GM12878 (cell line): Measurements from ENCODE around the gene NOTCH3. TPM values are rescaled to one million over a fixed set of nuclear protein-coding genes. Genes with fewer than 3 reads are reported as not detected.

ENCODE experiments used
- ATAC-seq: fragments of 200-7000 bp; cut with Tn5 transposase; 3 replicates; pipeline ENCODE4 v1.9.1; 2020; ENCODE audit warnings: mild to moderate bottlenecking, moderate library complexity
- BruUV-seq: library from RNA; stranded (reverse); fragments of 400-500 nt; replicated peaks from 2 replicates; lab custom pipeline; 2021; lab: Mats Ljungman, UMichigan
- CTCF ChIA-PET: fragments of 300-600 bp; sonication (Branson Sonifier 250); formaldehyde crosslinking; extraction: SDS; loops from one replicate; lab custom pipeline; 2021; ENCODE audit warnings: inconsistent platforms; lab: Yijun Ruan, JAX
- POLR2A ChIA-PET: fragments of 350-600 bp; formaldehyde crosslinking; extraction: SDS; loops from one replicate; lab custom pipeline; 2021; ENCODE audit warnings: inconsistent platforms; lab: Charles Lee
- RAD21 ChIA-PET: fragments of 300-600 bp; sonication (Branson Sonifier 250); formaldehyde crosslinking; loops from one replicate; lab custom pipeline; 2023; ENCODE audit warnings: antibody characterized with exemption; ENCODE audit not compliant: unreplicated experiment; lab: Charles Lee
- SMC1A ChIA-PET: fragments of 300-600 bp; sonication (Branson Sonifier 250); formaldehyde crosslinking; loops from one replicate; lab custom pipeline; 2023; ENCODE audit not compliant: unreplicated experiment, uncharacterized antibody; lab: Charles Lee
- DNase-seq: peaks from one replicate; pipeline ENCODE4 v3.0.0-alpha.2; 2011; ENCODE audit warnings: low read depth, low spot score
- FAIRE-seq: peaks from 3 replicates; lab custom pipeline; 2011; peaks lifted over from hg19 to GRCh38; lab: Jason Lieb, UNC
- H2AFZ ChIP-seq: 2 replicates; pipeline ENCODE4 v1.6.0; 2011; ENCODE audit warnings: low read depth, low read length, control low read depth; ENCODE audit not compliant: control insufficient read depth
- H3K27ac ChIP-seq: 2 replicates; pipeline ENCODE4 v1.5.1; 2011; ENCODE audit warnings: control low read depth; ENCODE audit not compliant: control insufficient read depth, insufficient read depth
- H3K27me3 ChIP-seq, 2 experiments: replicated peaks in 1 of 2; 2 replicates each; pipeline versions ENCODE4 v1.6.0 to v1.6.1; 2011; ENCODE audit warnings: low read length in 1 of 2; ENCODE audit not compliant: control insufficient read depth in 2 of 2, insufficient read depth in 2 of 2
- H3K36me3 ChIP-seq, 2 experiments: 2 replicates each; pipeline ENCODE4 v1.5.1; 2011; ENCODE audit warnings: low read length in 1 of 2; ENCODE audit not compliant: control insufficient read depth in 2 of 2, insufficient read depth in 2 of 2
- H3K4me1 ChIP-seq: 2 replicates; pipeline ENCODE4 v1.6.1; 2011; ENCODE audit warnings: mild to moderate bottlenecking, low read length, moderate library complexity, mixed read lengths; ENCODE audit not compliant: control insufficient read depth, insufficient read depth
- H3K4me2 ChIP-seq: 2 replicates; pipeline ENCODE4 v1.6.0; 2011; ENCODE audit warnings: control low read depth; ENCODE audit not compliant: control insufficient read depth, insufficient read depth
- H3K4me3 ChIP-seq: fragments of 200-600 bp; sonication (generic); 2 replicates; pipeline ENCODE4 v1.5.1; 2016
- H3K79me2 ChIP-seq: 2 replicates; pipeline ENCODE4 v1.6.0; 2011; ENCODE audit warnings: low read length; ENCODE audit not compliant: control insufficient read depth, insufficient read depth
- H3K9ac ChIP-seq: 2 replicates; pipeline ENCODE4 v1.8.0; 2011; ENCODE audit warnings: low read length, control low read depth, mixed read lengths; ENCODE audit not compliant: control insufficient read depth, insufficient read depth
- H3K9me3 ChIP-seq: replicated peaks from 3 replicates; pipeline ENCODE4 v1.5.1; 2011; ENCODE audit warnings: mild to moderate bottlenecking, low read length; ENCODE audit not compliant: control insufficient read depth, insufficient read depth
- H4K20me1 ChIP-seq: 2 replicates; pipeline ENCODE4 v1.6.0; 2011; ENCODE audit not compliant: control insufficient read depth, insufficient read depth
- CBFB ChIP-seq: IDR thresholded peaks from 2 replicates; pipeline ENCODE4 v1.6.1; 2016; ENCODE audit warnings: antibody characterized with exemption, low read depth
- CEBPB ChIP-seq, 2 experiments: fragments of 150-350 bp in 1 of 2; IDR thresholded peaks; 2 replicates each; pipeline ENCODE4 v1.6.1; 2012 to 2014; ENCODE audit warnings: low read depth in 2 of 2, low read length in 2 of 2, borderline replicate concordance in 1 of 2, inconsistent platforms in 1 of 2
- CREM ChIP-seq: IDR thresholded peaks from 2 replicates; pipeline ENCODE4 v1.6.1; 2014; ENCODE audit warnings: antibody characterized with exemption, low read depth
- EGR1 ChIP-seq, 2 experiments: IDR thresholded peaks; 1 replicate in 1 of 2; 2 replicates in 1 of 2; pipeline ENCODE4 v1.6.1; 2011 to 2012; ENCODE audit warnings: low read depth in 2 of 2, low read length in 2 of 2, borderline replicate concordance in 1 of 2, mild to moderate bottlenecking in 1 of 2, moderate library complexity in 1 of 2
- ETV6 ChIP-seq, 2 experiments: fragments of 450-650 bp in 1 of 2; IDR thresholded peaks in 1 of 2; conservative IDR thresholded peaks in 1 of 2; 2 replicates each; pipeline ENCODE4 v1.6.1; 2014; ENCODE audit warnings: antibody characterized with exemption in 1 of 2, borderline replicate concordance in 1 of 2, low read depth in 1 of 2, mild to moderate bottlenecking in 1 of 2, moderate library complexity in 1 of 2
- HDGF ChIP-seq: fragments of 450-650 bp; IDR thresholded peaks from 2 replicates; pipeline ENCODE4 v1.6.1; 2016; ENCODE audit warnings: antibody characterized with exemption
- JUNB ChIP-seq: IDR thresholded peaks from 2 replicates; pipeline ENCODE4 v1.6.1; 2016; ENCODE audit warnings: antibody characterized with exemption, mild to moderate bottlenecking
- MTA3 ChIP-seq: IDR thresholded peaks from 2 replicates; pipeline ENCODE4 v1.6.1; 2012; ENCODE audit warnings: low read length, inconsistent platforms, borderline replicate concordance
- MXI1 ChIP-seq: fragments of 150-350 bp; IDR thresholded peaks from 2 replicates; pipeline ENCODE4 v1.6.1; 2011; ENCODE audit warnings: low read depth, mild to moderate bottlenecking, inconsistent platforms, low read length, improper control_type of control experiment
- SIX5 ChIP-seq: IDR thresholded peaks from 2 replicates; pipeline ENCODE4 v1.6.1; 2011; ENCODE audit warnings: mild to moderate bottlenecking, low read depth, low read length, moderate library complexity; ENCODE audit not compliant: severe bottlenecking
- SMAD5 ChIP-seq: IDR thresholded peaks from 2 replicates; pipeline ENCODE4 v1.6.1; 2016; ENCODE audit warnings: antibody characterized with exemption, low read depth
- SMC3 ChIP-seq: IDR thresholded peaks from 2 replicates; pipeline ENCODE4 v1.6.1; 2011; ENCODE audit warnings: low read length, improper control_type of control experiment, borderline replicate concordance
- SP1 ChIP-seq: IDR thresholded peaks from one replicate; pipeline ENCODE4 v1.6.1; 2011; ENCODE audit warnings: low read depth, low read length
- YBX1 ChIP-seq: fragments of 450-650 bp; IDR thresholded peaks from 2 replicates; pipeline ENCODE4 v1.6.1; 2016; ENCODE audit warnings: antibody characterized with exemption
- WGBS: methylation state at CpG from one replicate; pipeline ENCODE4 v1.1.6; 2016; ENCODE audit warnings: low lambda C conversion rate; ENCODE audit not compliant: insufficient replicate concordance, insufficient coverage; ENCODE audit errors: missing lambda C conversion rate; 5-methylcytosine and 5-hydroxymethylcytosine counted together
- in situ Hi-C: fragments of 300-500 bp; cut with MboI; formaldehyde crosslinking; loops from 9 replicates; pipeline ENCODE4 v1.14.3; 2018; ENCODE audit warnings: mixed read lengths
- intact Hi-C: fragments of 100-400 bp; cut with micrococcal nuclease; formaldehyde crosslinking; loops from one replicate; pipeline ENCODE4 v1.14.2; 2022; ENCODE audit not compliant: unreplicated experiment
- polyA plus RNA-seq, 11 experiments: library from polyadenylated mRNA; depleted of rRNA in 4 of 11; unstranded in 6 of 11; stranded (reverse) in 5 of 11; fragments of >200 nt; fragmentation: Nextera tagmentation in 4 of 11; fragmentation: Illumina TruSeq in 1 of 11; extraction: Ambion mirVana in 4 of 11; extraction: Trizol in 1 of 11; gene quantifications; 1 replicate in 1 of 11; 2 replicates in 10 of 11; pipeline versions ENCODE4 v1.2.1 to v1.2.3, GENCODE V29; 2011 to 2016; ENCODE audit warnings: inconsistent platforms in 2 of 11, missing spikeins in 2 of 11, low read depth in 1 of 11
- total RNA-seq, 4 experiments: library from RNA; depleted of rRNA in 3 of 4; stranded (reverse); fragments of >200 nt in 3 of 4; fragmentation: Illumina TruSeq in 1 of 4; extraction: Trizol in 1 of 4; gene quantifications; 2 replicates each; pipeline versions ENCODE4 v1.2.1 to v1.2.3, GENCODE V29; 2013 to 2021
- TF ChIP-seq, protein P1 (sequence below): fragments of 450-650 bp; IDR thresholded peaks from 2 replicates; pipeline ENCODE4 v1.6.1; 2017; ENCODE audit warnings: low read depth, mild to moderate bottlenecking, moderate library complexity
- TF ChIP-seq, protein P2 (sequence below): IDR thresholded peaks from 2 replicates; pipeline ENCODE4 v1.6.1; 2012; ENCODE audit warnings: low read depth, low read length, improper control_type of control experiment
- TF ChIP-seq, protein P3 (sequence below): fragments of 450-650 bp; IDR thresholded peaks from 2 replicates; pipeline ENCODE4 v1.6.1; 2017; ENCODE audit warnings: mild to moderate bottlenecking

The NOTCH3 gene
- total and polyA plus RNA-seq, 10 of the 15 experiments (the other 5 are each of a cell fraction or from before 2014, with no cell fraction given): 0.01 to 0.42 (median 0.10) TPM; not detected in 5

DNA sequence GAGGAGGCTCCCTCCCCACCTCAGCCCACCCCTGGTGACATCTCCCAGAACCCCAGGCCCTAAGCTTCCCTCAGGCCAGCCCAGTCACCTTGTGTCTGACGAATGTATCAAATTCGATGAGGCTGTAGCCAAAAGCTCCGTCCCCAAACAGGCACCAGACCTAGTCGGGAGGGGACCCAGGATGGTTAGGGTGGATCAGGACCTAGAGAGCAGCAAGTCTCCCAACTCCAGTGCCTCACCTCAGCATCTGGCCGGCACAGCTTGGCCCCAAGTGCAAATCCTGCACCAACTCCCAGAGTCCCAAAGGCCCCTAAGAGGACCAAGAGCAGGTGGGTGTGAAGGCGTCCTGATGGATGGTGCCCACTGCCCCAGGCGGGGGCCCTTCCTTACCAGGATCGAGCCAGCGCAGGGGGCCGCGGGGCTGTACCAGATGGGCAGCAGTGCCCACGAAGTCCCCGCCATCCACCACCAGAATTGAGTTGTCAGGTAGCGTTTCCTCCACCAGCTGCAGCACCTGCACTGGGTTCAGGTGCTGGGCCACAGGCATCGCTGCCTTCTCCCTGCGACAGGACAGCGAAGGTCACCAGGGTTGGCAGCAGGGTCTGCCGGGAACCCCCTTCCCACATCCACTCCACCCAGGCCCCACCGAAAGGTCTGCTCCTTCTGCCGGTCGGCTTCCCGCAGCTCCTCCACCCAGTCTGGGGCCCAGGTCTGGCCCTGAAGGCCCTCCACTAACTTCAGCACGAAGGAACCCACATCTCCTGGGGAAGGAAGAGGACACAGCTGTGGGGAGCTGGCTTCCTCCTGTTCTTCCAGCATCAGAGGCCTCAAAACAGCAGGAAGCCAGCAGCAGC, 84.8 kb downstream of the NOTCH3 start:
- TF ChIP-seq CBFB: no peak
- TF ChIP-seq MTA3: no peak
- no peak for TF ChIP-seq CEBPB (IDR thresholded peaks at IDR 0.05; ENCODE audit: borderline replicate concordance in 1 of 2, low read depth in 2 of 2, low read length in 2 of 2)
- TF ChIP-seq SIX5: no peak
- TF ChIP-seq, protein P1, sequence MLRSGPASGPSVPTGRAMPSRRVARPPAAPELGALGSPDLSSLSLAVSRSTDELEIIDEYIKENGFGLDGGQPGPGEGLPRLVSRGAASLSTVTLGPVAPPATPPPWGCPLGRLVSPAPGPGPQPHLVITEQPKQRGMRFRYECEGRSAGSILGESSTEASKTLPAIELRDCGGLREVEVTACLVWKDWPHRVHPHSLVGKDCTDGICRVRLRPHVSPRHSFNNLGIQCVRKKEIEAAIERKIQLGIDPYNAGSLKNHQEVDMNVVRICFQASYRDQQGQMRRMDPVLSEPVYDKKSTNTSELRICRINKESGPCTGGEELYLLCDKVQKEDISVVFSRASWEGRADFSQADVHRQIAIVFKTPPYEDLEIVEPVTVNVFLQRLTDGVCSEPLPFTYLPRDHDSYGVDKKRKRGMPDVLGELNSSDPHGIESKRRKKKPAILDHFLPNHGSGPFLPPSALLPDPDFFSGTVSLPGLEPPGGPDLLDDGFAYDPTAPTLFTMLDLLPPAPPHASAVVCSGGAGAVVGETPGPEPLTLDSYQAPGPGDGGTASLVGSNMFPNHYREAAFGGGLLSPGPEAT: no peak
- TF ChIP-seq ETV6 (conservative IDR thresholded peaks at IDR 0.05 in 1 of 2, IDR thresholded peaks at IDR 0.05 in 1 of 2; ENCODE audit: borderline replicate concordance in 1 of 2, low read depth in 1 of 2): no peak
- no peak for TF ChIP-seq EGR1 (IDR thresholded peaks at IDR 0.05; ENCODE audit: borderline replicate concordance in 1 of 2, low read depth in 2 of 2, low read length in 2 of 2)
- no peak for TF ChIP-seq SMAD5
- TF ChIP-seq, protein P2, sequence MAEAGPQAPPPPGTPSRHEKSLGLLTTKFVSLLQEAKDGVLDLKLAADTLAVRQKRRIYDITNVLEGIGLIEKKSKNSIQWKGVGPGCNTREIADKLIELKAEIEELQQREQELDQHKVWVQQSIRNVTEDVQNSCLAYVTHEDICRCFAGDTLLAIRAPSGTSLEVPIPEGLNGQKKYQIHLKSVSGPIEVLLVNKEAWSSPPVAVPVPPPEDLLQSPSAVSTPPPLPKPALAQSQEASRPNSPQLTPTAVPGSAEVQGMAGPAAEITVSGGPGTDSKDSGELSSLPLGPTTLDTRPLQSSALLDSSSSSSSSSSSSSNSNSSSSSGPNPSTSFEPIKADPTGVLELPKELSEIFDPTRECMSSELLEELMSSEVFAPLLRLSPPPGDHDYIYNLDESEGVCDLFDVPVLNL: no peak
- TF ChIP-seq, protein P3, sequence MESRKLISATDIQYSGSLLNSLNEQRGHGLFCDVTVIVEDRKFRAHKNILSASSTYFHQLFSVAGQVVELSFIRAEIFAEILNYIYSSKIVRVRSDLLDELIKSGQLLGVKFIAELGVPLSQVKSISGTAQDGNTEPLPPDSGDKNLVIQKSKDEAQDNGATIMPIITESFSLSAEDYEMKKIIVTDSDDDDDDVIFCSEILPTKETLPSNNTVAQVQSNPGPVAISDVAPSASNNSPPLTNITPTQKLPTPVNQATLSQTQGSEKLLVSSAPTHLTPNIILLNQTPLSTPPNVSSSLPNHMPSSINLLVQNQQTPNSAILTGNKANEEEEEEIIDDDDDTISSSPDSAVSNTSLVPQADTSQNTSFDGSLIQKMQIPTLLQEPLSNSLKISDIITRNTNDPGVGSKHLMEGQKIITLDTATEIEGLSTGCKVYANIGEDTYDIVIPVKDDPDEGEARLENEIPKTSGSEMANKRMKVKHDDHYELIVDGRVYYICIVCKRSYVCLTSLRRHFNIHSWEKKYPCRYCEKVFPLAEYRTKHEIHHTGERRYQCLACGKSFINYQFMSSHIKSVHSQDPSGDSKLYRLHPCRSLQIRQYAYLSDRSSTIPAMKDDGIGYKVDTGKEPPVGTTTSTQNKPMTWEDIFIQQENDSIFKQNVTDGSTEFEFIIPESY: no peak
- no peak for TF ChIP-seq YBX1
- no peak for TF ChIP-seq JUNB
- TF ChIP-seq SMC3: no peak
- no peak for TF ChIP-seq HDGF
- no peak for TF ChIP-seq CREM
- no peak for TF ChIP-seq MXI1
- TF ChIP-seq SP1: no peak
- no peak overlapping the region for H3K4me2 ChIP-seq
- no peak for FAIRE-seq
- no peak for DNase-seq
- H3K36me3 ChIP-seq: peaks cover 5 to 11% of the 10 kb centered on the region in 2 experiments; a peak in 3 of 4 replicates
- no peaks in the 10 kb centered on the region for H3K27me3 ChIP-seq
- H3K4me3 ChIP-seq: no peak overlapping the region
- H4K20me1 ChIP-seq: no peaks in the 10 kb centered on the region
- WGBS: 87% methylated on average over 20 of the region's 23 CpGs
- H3K79me2 ChIP-seq: no peaks in the 10 kb centered on the region
- intact Hi-C loops: no loop called here
- H3K9ac ChIP-seq: no peak overlapping the region
- no peak for ATAC-seq
- H3K9me3 ChIP-seq: no peaks in the 10 kb centered on the region
- in situ Hi-C loops: no loop called here
- no peak overlapping the region for H2AFZ ChIP-seq
- ChIA-PET RAD21 (no interaction called here), POLR2A (no interaction called here), CTCF (interaction anchor here (0.9 kb wide), 1 partner anchor 15 kb away, joined by 4 read pairs; no protein-coding TSS in a partner anchor), SMC1A (no interaction called here)
- no peak overlapping the region for H3K27ac ChIP-seq
- BruUV-seq: no TSS peak
- no peaks in the 10 kb centered on the region for H3K4me1 ChIP-seq
